COLO668 (cell line): ENCODE results near the gene EPAS1.

Source experiments
- DNase-seq: peaks from one replicate; lab custom pipeline; 2025; ENCODE audit not compliant: unreplicated experiment; lab: John Stamatoyannopoulos, UW

EPAS1 gene

GRCh38 chr2:46296840-46297545 is at the start of gene EPAS1:
TSS of gene EPAS1 (plus strand) at chr2:46297407. CDS start at chr2:46297912, 505 bp downstream.
- peak; percentile 73 for DNase-seq

- no peak for DNase-seq
Measured at GRCh38 chr2:46248171-46248570, 49.0 kb upstream of the EPAS1 start.

GRCh38 chr2:46249654-46250053 is 47.6 kb upstream of the EPAS1 start:
- no peak for DNase-seq

- no peak for DNase-seq
Measured at GRCh38 chr2:46252891-46253659, 44.1 kb upstream of the EPAS1 start.

- no peak for DNase-seq
Measured at GRCh38 chr2:46254474-46254873, 42.7 kb upstream of the EPAS1 start.

- DNase-seq, result no peak
Measured at GRCh38 chr2:46256563-46257142, 40.6 kb upstream of the EPAS1 start.

GRCh38 chr2:46257476-46257875 is 39.7 kb upstream of the EPAS1 start:
- DNase-seq, result peak; percentile 59

GRCh38 chr2:46257980-46258379 is 39.2 kb upstream of the EPAS1 start:
- DNase-seq, result no peak

- no peak for DNase-seq
Measured at GRCh38 chr2:46258937-46259776, 38.0 kb upstream of the EPAS1 start.

GRCh38 chr2:46259777-46260168 is 37.4 kb upstream of the EPAS1 start:
- DNase-seq, result no peak

GRCh38 chr2:46260305-46260704 is 36.9 kb upstream of the EPAS1 start:
- no peak for DNase-seq

- DNase-seq, result no peak
Measured at GRCh38 chr2:46262248-46262938, 34.8 kb upstream of the EPAS1 start.

GRCh38 chr2:46263347-46263746 is 33.9 kb upstream of the EPAS1 start:
- DNase-seq, result no peak

GRCh38 chr2:46264447-46264846 is 32.8 kb upstream of the EPAS1 start:
- no peak for DNase-seq

GRCh38 chr2:46266134-46266533 is 31.1 kb upstream of the EPAS1 start:
- DNase-seq, result no peak

GRCh38 chr2:46267616-46268015 is 29.6 kb upstream of the EPAS1 start:
- no peak for DNase-seq

- no peak for DNase-seq
Measured at GRCh38 chr2:46268196-46268595, 29.0 kb upstream of the EPAS1 start.

- DNase-seq, result no peak
Measured at GRCh38 chr2:46269001-46269400, 28.2 kb upstream of the EPAS1 start.

- DNase-seq, result no peak
Measured at GRCh38 chr2:46269544-46270273, 27.5 kb upstream of the EPAS1 start.

- no peak for DNase-seq
Measured at GRCh38 chr2:46270384-46270783, 26.8 kb upstream of the EPAS1 start.
